HG02623 (cell line): ENCODE data around the gene CATSPERD.
A peak's percentile ranks its signal among the peaks of the same experiment; 100 is the strongest.

ENCODE experiments used
- ATAC-seq: cut with Tn5 transposase; IDR thresholded peaks from one replicate; pipeline ENCODE4 v1.9.1; 2021; ENCODE audit warnings: moderate library complexity; ENCODE audit not compliant: unreplicated experiment

The CATSPERD gene, protein sequence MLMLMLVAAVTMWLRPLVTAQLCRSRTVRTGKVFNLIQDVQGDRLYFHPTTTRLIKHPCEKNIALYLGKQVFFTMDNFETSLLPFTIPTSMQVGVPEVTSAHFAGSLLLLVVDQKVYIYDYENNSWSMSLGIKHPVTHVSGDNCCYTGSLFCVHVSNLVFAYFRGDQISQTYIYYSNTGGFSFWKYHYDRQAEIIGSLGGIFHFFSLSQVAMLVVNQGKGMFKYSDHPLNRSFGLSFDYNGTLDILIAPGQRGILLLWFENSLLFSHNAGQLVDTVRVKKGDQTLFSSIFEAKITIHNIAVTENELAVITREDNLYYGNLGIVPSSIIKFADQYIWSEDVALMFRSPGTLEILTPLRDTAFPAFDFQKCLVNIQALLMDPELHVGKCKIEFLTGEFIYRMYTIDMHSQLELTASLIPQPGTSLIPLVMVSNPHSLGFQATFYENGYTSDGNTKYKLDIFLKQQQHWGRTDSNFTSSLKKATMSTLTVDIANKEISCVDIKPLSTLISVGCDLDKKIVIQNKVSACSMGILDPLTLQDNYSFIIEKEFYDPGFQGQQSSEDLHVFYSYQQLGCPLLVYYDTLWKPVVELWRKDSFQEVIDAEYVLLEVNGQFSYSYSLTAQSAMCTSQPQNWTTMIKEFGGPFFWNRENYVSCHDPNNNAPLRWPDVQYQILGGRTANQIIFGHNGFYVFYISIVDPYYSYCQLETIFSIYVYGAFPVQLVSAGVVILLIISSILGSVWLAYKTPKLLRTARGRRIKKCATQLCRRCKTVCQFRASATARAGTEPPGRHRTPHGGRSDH

DNA sequence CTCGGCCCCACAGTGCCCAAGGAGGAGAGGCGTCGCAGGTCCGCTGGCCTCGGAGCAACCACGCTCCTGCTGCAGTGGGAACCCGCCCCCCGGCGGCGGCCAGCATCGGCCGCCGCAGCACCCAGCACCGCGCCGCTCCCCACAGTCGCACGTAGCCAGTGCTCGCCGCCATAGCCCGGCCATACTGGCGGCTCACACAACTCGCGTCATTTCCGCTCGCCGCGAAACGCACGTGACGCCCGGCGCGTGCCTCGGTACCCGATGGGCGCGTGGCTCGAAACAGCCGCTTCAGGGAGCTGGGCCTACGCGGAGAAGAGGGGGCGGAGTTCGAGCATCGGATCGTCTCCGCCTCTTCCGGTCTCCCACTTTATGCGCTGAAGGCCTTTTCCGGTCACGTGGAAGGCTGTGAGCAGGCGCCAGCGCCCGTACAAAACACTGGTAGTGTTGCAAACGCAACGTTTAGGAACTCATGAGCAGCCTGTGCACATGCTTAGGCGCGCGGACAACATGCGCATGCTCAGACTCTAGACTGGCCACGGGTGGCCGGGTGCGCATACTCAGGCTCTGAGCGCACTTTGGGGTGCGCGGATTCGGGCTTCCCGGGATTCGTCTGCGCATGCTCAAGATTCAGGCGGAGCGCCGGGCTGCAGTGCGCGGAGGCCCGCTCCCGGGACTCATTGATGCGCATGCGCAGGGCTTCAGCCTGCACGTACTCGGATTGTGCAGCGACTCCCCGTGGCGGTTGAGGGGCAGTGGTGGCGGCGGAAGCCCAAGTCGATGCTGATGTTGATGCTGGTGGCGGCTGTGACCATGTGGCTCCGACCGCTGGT, at the start of gene CATSPERD, which contains the start of gene LONP1:
CATSPERD (plus strand) TSS at position 677 of the 830 bp plus-strand sequence; CDS start at position 778, 101 bp downstream.
LONP1 (minus strand) TSS at position 186 of the 830 bp plus-strand sequence; CDS start at position 172, 14 bp downstream.
- ATAC-seq, result peak; percentile 78

DNA sequence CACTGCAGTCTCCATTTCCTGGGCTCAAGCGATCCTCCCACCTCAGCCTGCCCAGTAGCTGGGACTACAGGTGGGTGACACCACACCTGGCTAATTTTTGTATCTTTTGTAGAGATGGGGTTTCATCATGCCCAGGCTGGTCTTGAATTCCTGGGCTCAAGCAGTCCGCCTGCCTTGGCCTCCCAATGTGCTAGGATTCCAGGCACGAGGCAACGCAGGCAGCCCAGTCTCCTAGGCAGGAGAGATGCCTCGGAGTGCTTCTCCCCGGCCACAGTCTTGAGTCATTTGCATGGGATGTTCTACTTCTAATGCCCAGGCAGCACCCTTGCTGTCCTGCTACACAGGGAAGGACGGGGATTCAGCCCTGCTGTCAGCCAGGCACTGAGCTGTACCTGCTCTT, 48.8 kb upstream of the CATSPERD start:
- ATAC-seq, result no peak

GRCh38 chr19:5672708-5673459, 47.6 kb upstream of the CATSPERD start:
- ATAC-seq, result no peak

- ATAC-seq, result no peak
These were observed 46.7 kb upstream of the CATSPERD start for GRCh38 chr19:5673752-5674151.

DNA sequence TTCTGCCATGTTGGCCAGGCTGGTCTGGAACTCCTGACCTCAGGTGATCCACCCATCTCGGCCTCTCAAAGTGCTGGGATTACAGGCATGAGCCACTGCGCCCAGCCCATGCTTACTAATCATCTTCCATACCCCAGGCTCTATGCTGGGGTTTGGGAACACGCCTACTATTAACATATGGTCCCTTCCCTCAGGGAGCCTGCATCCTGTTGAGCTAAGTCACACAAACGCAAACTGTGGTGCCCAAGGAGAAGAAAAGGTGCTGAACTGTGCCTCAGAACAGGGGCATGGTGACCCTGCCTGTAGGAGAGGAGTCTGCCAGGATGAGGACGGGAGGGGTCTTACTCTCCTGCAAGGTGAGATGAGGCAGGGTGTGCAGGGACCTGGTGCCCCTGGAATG, 45.7 kb upstream of the CATSPERD start:
- ATAC-seq, result no peak

- ATAC-seq, result no peak
These were observed 44.2 kb upstream of the CATSPERD start for GRCh38 chr19:5676105-5676771.

GRCh38 chr19:5676772-5677105, 43.7 kb upstream of the CATSPERD start:
- ATAC-seq, result no peak

- no peak for ATAC-seq
These were observed 43.3 kb upstream of the CATSPERD start for GRCh38 chr19:5677136-5677535.

- no peak for ATAC-seq
These were observed 42.9 kb upstream of the CATSPERD start for GRCh38 chr19:5677580-5677979.

DNA sequence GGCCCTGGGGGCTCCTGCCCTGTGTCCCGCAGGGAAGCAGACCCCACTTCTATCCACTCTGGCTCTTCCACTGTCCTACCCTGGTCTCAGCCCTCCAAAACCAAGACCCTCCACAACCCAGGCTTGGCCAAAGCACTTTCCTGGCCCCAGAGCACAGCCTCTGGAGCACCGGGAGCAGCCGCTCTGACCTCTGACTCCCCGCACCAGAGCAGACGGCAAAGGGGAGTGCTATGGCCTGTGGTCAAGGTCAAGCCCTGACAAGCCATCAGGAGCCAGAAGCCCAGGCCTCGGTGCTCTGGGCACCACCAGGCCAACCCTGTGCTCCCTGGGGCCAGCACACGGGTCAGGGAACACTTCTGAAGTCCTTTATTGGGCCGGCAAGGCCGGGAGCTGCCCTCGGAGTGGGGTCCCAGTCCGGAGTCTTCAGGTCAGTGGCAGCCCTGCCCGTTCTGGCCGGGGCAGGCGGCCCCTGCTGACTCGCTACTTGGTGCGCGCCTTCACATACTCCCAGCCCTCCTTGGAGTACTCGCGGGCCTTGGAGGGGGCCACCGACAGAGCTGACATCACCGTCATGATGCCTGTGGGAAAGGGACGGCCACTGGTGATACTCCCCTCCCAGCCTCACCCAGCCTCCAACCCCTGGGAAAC, 42.2 kb upstream of the CATSPERD start:
- ATAC-seq, result no peak

GRCh38 chr19:5679289-5680083, 41.0 kb upstream of the CATSPERD start:
- ATAC-seq, result no peak

- no peak for ATAC-seq
These were observed 40.4 kb upstream of the CATSPERD start for GRCh38 chr19:5680084-5680436.

- peak; percentile 83 for ATAC-seq
These were observed 39.7 kb upstream of the CATSPERD start, which contains the start of the genes HSD11B1L and MICOS13 for GRCh38 chr19:5680437-5681368. Gene HSD11B1L (plus strand): TSS chr19:5681027. CDS start chr19:5684833, 3,806 bp downstream. Gene MICOS13 (minus strand): TSS chr19:5680516. CDS start chr19:5680486, 30 bp downstream.

- no peak for ATAC-seq
These were observed 38.9 kb upstream of the CATSPERD start for GRCh38 chr19:5681391-5682106.

DNA sequence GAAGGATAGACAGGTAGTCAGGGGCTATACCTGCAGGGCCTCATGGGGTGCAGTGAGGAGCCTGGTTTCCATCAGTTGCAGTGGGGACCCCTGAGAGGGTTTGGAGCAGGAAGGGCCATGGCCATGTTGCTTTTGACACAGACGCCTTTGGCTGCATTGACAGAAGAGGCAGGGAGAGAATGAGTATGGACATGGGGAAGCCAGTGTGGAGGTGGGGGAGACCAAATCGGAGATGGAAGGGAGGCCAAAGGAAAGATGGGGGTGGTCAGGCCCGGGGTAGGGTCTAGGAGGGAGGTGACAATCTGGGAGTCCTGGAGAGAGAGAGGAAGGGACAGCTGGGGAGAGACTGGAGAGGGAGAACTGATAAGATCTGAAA, 38.3 kb upstream of the CATSPERD start:
- no peak for ATAC-seq

DNA sequence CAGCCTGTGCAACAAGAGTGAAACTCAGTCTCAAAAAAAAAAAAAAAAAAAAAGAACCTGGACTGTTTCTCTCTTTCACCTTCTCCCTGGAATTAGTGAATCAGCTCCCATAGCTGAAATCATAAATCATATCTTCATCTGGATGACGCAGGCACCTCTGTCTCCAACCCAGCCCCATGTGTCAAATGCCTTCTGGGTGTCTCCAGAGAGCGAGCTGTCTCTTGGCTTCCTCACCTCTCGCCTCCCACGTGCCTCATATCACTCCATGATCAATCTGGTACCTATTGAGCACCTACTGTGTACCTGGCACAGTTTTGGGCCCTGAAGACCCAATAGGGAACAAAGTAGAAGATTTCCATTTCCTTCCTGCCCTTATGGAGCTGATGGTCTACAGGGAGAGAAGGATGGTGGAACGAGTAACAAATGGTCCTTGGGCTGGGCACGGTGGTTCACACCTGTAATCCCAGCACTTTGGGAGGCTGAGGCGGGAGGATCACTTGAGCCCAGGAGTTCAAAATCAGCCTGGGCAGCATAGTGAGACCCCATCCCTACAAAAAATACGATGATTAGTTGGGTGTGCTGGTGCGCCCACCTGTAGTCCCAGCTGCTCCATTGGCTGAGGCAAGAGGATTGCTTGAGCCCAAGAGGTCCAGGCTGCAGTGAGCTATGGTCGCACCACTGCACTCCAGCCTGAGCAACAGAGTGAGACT, 37.1 kb upstream of the CATSPERD start:
- ATAC-seq, result no peak
